IMR-90 (cell line): ENCODE data around the gene TRA2A. TPM values are rescaled to one million over a fixed set of nuclear protein-coding genes. Genes with fewer than 3 reads are reported as not detected.

Source experiments
- ATAC-seq: fragments of 200-7000 bp; cut with Tn5 transposase; 2 replicates; pipeline ENCODE4 v1.9.1; 2020; ENCODE audit warnings: low read depth, mild to moderate bottlenecking, moderate library complexity
- BruUV-seq: library from RNA; stranded (reverse); fragments of 400-500 nt; replicated peaks from 2 replicates; lab custom pipeline; 2021; lab: Mats Ljungman, UMichigan
- CTCF ChIA-PET: fragments of 300-600 bp; formaldehyde crosslinking; extraction: SDS; loops from one replicate; lab custom pipeline; 2021; ENCODE audit warnings: antibody characterized with exemption; lab: Yijun Ruan, JAX
- POLR2A ChIA-PET: fragments of 300-600 bp; sonication (Branson Sonifier 250); formaldehyde crosslinking; loops from one replicate; lab custom pipeline; 2022; ENCODE audit warnings: antibody characterized with exemption; ENCODE audit not compliant: unreplicated experiment; lab: Charles Lee
- DNase-seq: peaks from one replicate; pipeline ENCODE4 v3.0.0; 2013
- H2AFZ ChIP-seq: replicated peaks from 2 replicates; pipeline ENCODE3; 2013; ENCODE audit warnings: low read length, mild to moderate bottlenecking; ENCODE audit not compliant: poor library complexity
- H2AK5ac ChIP-seq: 2 replicates; pipeline ENCODE4 v1.6.1; 2013; ENCODE audit warnings: low read depth, low read length, inconsistent platforms
- H2AK9ac ChIP-seq: replicated peaks from 2 replicates; pipeline ENCODE3; 2013; ENCODE audit warnings: mild to moderate bottlenecking, low read depth, low read length, moderate library complexity; ENCODE audit not compliant: poor library complexity
- H2BK120ac ChIP-seq: 2 replicates; pipeline ENCODE4 v1.6.1; 2013; ENCODE audit warnings: low read depth, low read length, inconsistent platforms
- H2BK15ac ChIP-seq: 3 replicates; pipeline ENCODE4 v1.6.1; 2013; ENCODE audit warnings: low read depth, low read length, inconsistent platforms
- H2BK20ac ChIP-seq: 2 replicates; pipeline ENCODE4 v1.6.1; 2013; ENCODE audit warnings: low read depth, mild to moderate bottlenecking, inconsistent platforms, low read length, moderate library complexity
- H2BK5ac ChIP-seq: 2 replicates; pipeline ENCODE4 v1.6.1; 2013; ENCODE audit warnings: mild to moderate bottlenecking, low read depth, low read length, inconsistent platforms; ENCODE audit not compliant: poor library complexity, severe bottlenecking
- H3K14ac ChIP-seq: replicated peaks from 2 replicates; pipeline ENCODE4 v1.6.1; 2013; ENCODE audit warnings: low read depth, low read length, inconsistent platforms
- H3K18ac ChIP-seq: 2 replicates; pipeline ENCODE4 v1.6.1; 2013; ENCODE audit warnings: low read depth, low read length, control low read depth
- H3K23ac ChIP-seq: 2 replicates; pipeline ENCODE4 v1.6.1; 2013; ENCODE audit warnings: low read depth, low read length, inconsistent platforms
- H3K27ac ChIP-seq: 2 replicates; pipeline ENCODE4 v1.5.1; 2013; ENCODE audit warnings: mild to moderate bottlenecking, control low read depth, low read length; ENCODE audit not compliant: insufficient read depth
- H3K27me3 ChIP-seq: 2 replicates; pipeline ENCODE4 v1.6.1; 2013; ENCODE audit warnings: low read length; ENCODE audit not compliant: control insufficient read depth, insufficient read depth
- H3K36me3 ChIP-seq: 2 replicates; pipeline ENCODE4 v1.6.1; 2013; ENCODE audit warnings: low read length, mixed read lengths; ENCODE audit not compliant: control insufficient read depth, insufficient read depth
- H3K4ac ChIP-seq: 2 replicates; pipeline ENCODE4 v1.6.1; 2013; ENCODE audit warnings: low read depth, low read length, inconsistent platforms
- H3K4me1 ChIP-seq: 2 replicates; pipeline ENCODE4 v1.6.1; 2013; ENCODE audit warnings: low read length, mixed read lengths; ENCODE audit not compliant: control insufficient read depth, insufficient read depth
- H3K4me2 ChIP-seq: 2 replicates; pipeline ENCODE4 v1.6.1; 2013; ENCODE audit warnings: low read depth, mild to moderate bottlenecking, control low read depth, low read length, moderate library complexity
- H3K4me3 ChIP-seq: 2 replicates; pipeline ENCODE4 v1.5.1; 2013; ENCODE audit warnings: low read depth, mild to moderate bottlenecking, control low read depth, low read length, moderate library complexity; ENCODE audit not compliant: insufficient read depth
- H3K56ac ChIP-seq: 2 replicates; pipeline ENCODE4 v1.6.1; 2013; ENCODE audit warnings: low read length, inconsistent platforms; ENCODE audit not compliant: insufficient read depth; ENCODE audit errors: extremely low read depth
- H3K79me1 ChIP-seq, 2 experiments: 2 replicates each; pipeline ENCODE4 v1.6.1; 2013; ENCODE audit warnings: low read length in 2 of 2, inconsistent platforms in 1 of 2, low read depth in 1 of 2
- H3K9ac ChIP-seq: 2 replicates; pipeline ENCODE4 v1.6.1; 2013; ENCODE audit warnings: low read depth, low read length, control low read depth
- H3K9me1 ChIP-seq: 2 replicates; pipeline ENCODE4 v1.6.1; 2013; ENCODE audit warnings: low read length, inconsistent platforms; ENCODE audit not compliant: insufficient read depth
- H3K9me3 ChIP-seq: 2 replicates; pipeline ENCODE4 v1.6.1; 2013; ENCODE audit warnings: low read length; ENCODE audit not compliant: control insufficient read depth, insufficient read depth
- H4K20me1 ChIP-seq: 2 replicates; pipeline ENCODE4 v1.6.1; 2013; ENCODE audit warnings: low read length, inconsistent platforms; ENCODE audit not compliant: insufficient read depth
- H4K5ac ChIP-seq: 2 replicates; pipeline ENCODE4 v1.6.1; 2013; ENCODE audit warnings: mild to moderate bottlenecking, low read depth, low read length, control low read depth
- H4K8ac ChIP-seq, 2 experiments: 2 replicates each; pipeline ENCODE4 v1.6.1; 2013; ENCODE audit warnings: low read depth in 2 of 2, low read length in 2 of 2, control low read depth in 1 of 2, inconsistent platforms in 1 of 2
- H4K91ac ChIP-seq: 2 replicates; pipeline ENCODE4 v1.6.1; 2013; ENCODE audit warnings: low read depth, low read length, inconsistent platforms; ENCODE audit not compliant: insufficient read depth
- CTCF ChIP-seq: conservative IDR thresholded peaks from 2 replicates; pipeline ENCODE4 v1.5.1; 2012; ENCODE audit warnings: mild to moderate bottlenecking, low read depth, low read length, improper control_type of control experiment
- ELK1 ChIP-seq: fragments of 150-350 bp; IDR thresholded peaks from 2 replicates; pipeline ENCODE4 v1.6.1; 2016; ENCODE audit warnings: low read depth, mild to moderate bottlenecking, low read length, moderate library complexity, borderline replicate concordance
- FOS ChIP-seq: fragments of 150-350 bp; IDR thresholded peaks from 2 replicates; pipeline ENCODE4 v1.6.1; 2016; ENCODE audit warnings: low read depth, low read length
- MAFK ChIP-seq: IDR thresholded peaks from 2 replicates; pipeline ENCODE4 v1.6.1; 2012; ENCODE audit warnings: low read depth, low read length, improper control_type of control experiment
- MAZ ChIP-seq: IDR thresholded peaks from 2 replicates; pipeline ENCODE4 v1.6.1; 2012; ENCODE audit warnings: low read depth, mild to moderate bottlenecking, low read length, improper control_type of control experiment, moderate library complexity, borderline replicate concordance
- MXI1 ChIP-seq: IDR thresholded peaks from 2 replicates; pipeline ENCODE4 v1.6.1; 2012; ENCODE audit warnings: low read depth, mild to moderate bottlenecking, low read length, moderate library complexity, borderline replicate concordance
- POLR2A ChIP-seq: IDR thresholded peaks from 2 replicates; pipeline ENCODE4 v1.6.1; 2012; ENCODE audit warnings: mild to moderate bottlenecking, low read depth, low read length
- WGBS, 2 experiments: methylation state at CpG; one replicate each; pipeline versions ENCODE4 v1.1.5 to v1.1.7; 2013; ENCODE audit warnings: missing lambda C conversion rate in 2 of 2; ENCODE audit not compliant: insufficient read length in 1 of 2; ENCODE audit errors: extremely low coverage in 2 of 2; 5-methylcytosine and 5-hydroxymethylcytosine counted together
- dilution Hi-C: fragments of 300-500 bp; cut with HindIII; formaldehyde crosslinking; loops from one replicate; pipeline ENCODE4 v1.14.3; 2018; ENCODE audit warnings: low sequenced_read_pairs; ENCODE audit not compliant: unreplicated experiment
- in situ Hi-C: fragments of 300-500 bp; cut with MboI; formaldehyde crosslinking; loops from 3 replicates; pipeline ENCODE4 v1.14.3; 2019; ENCODE audit warnings: low sequenced_read_pairs, inconsistent platforms, mixed read lengths
- intact Hi-C: fragments of 100-400 bp; cut with micrococcal nuclease; formaldehyde crosslinking; loops from 2 replicates; pipeline ENCODE4 v1.10.0; 2022
- polyA plus RNA-seq, 3 experiments: library from polyadenylated mRNA; depleted of rRNA; stranded (reverse); fragments of >200 nt; gene quantifications; 2 replicates each; pipeline ENCODE4 v1.2.3, GENCODE V29; 2012; ENCODE audit warnings: low replicate concordance in 1 of 3
- total RNA-seq: library from RNA; depleted of rRNA; stranded (reverse); fragments of >200 nt; gene quantifications from 2 replicates; pipeline ENCODE4 v1.2.3, GENCODE V29; 2012

Gene TRA2A
- total and polyA plus RNA-seq, 2 of the 4 experiments (the other 2 are of a cell fraction), result 44.3 to 77.3 TPM

- no peak overlapping the region for H4K91ac ChIP-seq
- no peak overlapping the region for H3K4me3 ChIP-seq
- POLR2A ChIA-PET, result no interaction called here
- H2AK9ac ChIP-seq, result no peak overlapping the region
- in situ Hi-C loops, result no loop called here
- no TSS peak for BruUV-seq
- H3K9me3 ChIP-seq, result no peaks in the 10 kb centered on the region
- ATAC-seq (no peak), DNase-seq (no peak)
- CTCF ChIA-PET, result no interaction called here
- no peak overlapping the region for H3K18ac ChIP-seq
- H2BK20ac ChIP-seq, result no peak overlapping the region
- TF ChIP-seq FOS (no peak), CTCF (no peak), MAFK (no peak), MAZ (no peak), POLR2A (no peak), MXI1 (no peak), ELK1 (no peak)
- peaks cover 0 to 7% of the 10 kb centered on the region in 2 experiments for H3K79me1 ChIP-seq
- no peak overlapping the region for H2BK5ac ChIP-seq
- no peaks in the 10 kb centered on the region for H3K36me3 ChIP-seq
- H2AK5ac ChIP-seq, result no peak overlapping the region
- dilution Hi-C loops, result no loop called here
- H3K14ac ChIP-seq, result no peak overlapping the region
- H3K4me1 ChIP-seq, result peaks cover 3% of the 10 kb centered on the region; the same call in 1 of the 2 replicates
- H4K20me1 ChIP-seq, result no peaks in the 10 kb centered on the region
- intact Hi-C loops, result no loop called here
- H3K9ac ChIP-seq, result no peak overlapping the region
- no peak overlapping the region for H4K5ac ChIP-seq
- no peak overlapping the region for H4K8ac ChIP-seq
- H3K27ac ChIP-seq, result no peak overlapping the region
- H2AFZ ChIP-seq, result no peak overlapping the region
- H3K23ac ChIP-seq, result no peak overlapping the region
- H3K9me1 ChIP-seq, result no peaks in the 10 kb centered on the region
- H3K27me3 ChIP-seq, result no peaks in the 10 kb centered on the region
- no peak overlapping the region for H2BK120ac ChIP-seq
- no peak overlapping the region for H3K4me2 ChIP-seq
- H3K56ac ChIP-seq, result no peak overlapping the region
- 80% methylated on average over 2 of the region's 13 CpGs; no CpG with 5 or more reads in 1 of the 2 experiments for WGBS, 2 experiments
- no peak overlapping the region for H3K4ac ChIP-seq
- H2BK15ac ChIP-seq, result no peak overlapping the region
Measured at GRCh38 chr7:23486002-23486773, 45.6 kb downstream of the TRA2A start.
